SK-N-SH treated with all-trans-retinoic acid at 6 μM for 48 hours (cell line): ENCODE results near the gene EIF3I.

Experiments used
- ATAC-seq: fragments of 200-7000 bp; cut with Tn5 transposase; 3 replicates; pipeline ENCODE4 v1.9.1; 2020; ENCODE audit warnings: mild to moderate bottlenecking, moderate library complexity
- ARNTL ChIP-seq: fragments of 450-650 bp; formaldehyde crosslinking; IDR thresholded peaks from 2 replicates; pipeline ENCODE4 v1.5.0; 2020; ENCODE audit warnings: low read depth, mild to moderate bottlenecking, moderate library complexity, borderline replicate concordance
- CSDC2 ChIP-seq: fragments of 250-450 bp; sonication (Bioruptor Pico); IDR thresholded peaks from 2 replicates; pipeline ENCODE4 v1.5.0; 2020; ENCODE audit warnings: mild to moderate bottlenecking, moderate library complexity
- CSRNP3 ChIP-seq: fragments of 250-450 bp; sonication (Bioruptor Pico); IDR thresholded peaks from 2 replicates; pipeline ENCODE4 v1.5.1; 2021; ENCODE audit warnings: mild to moderate bottlenecking, moderate library complexity
- ESRRG ChIP-seq: fragments of 250-450 bp; sonication (Bioruptor Pico); IDR thresholded peaks from 2 replicates; pipeline ENCODE4 v1.6.1; 2021; ENCODE audit warnings: mild to moderate bottlenecking
- GLIS3 ChIP-seq: fragments of 250-450 bp; sonication (Bioruptor Pico); IDR thresholded peaks from 2 replicates; pipeline ENCODE4 v1.5.0; 2020; ENCODE audit warnings: mild to moderate bottlenecking, moderate library complexity
- ISL1 ChIP-seq: fragments of 250-450 bp; sonication (Bioruptor Pico); IDR thresholded peaks from 2 replicates; pipeline ENCODE4 v2.1.2; 2022; ENCODE audit warnings: mild to moderate bottlenecking, moderate library complexity
- OSR1 ChIP-seq: fragments of 250-450 bp; sonication (Bioruptor Pico); IDR thresholded peaks from 2 replicates; pipeline ENCODE4 v1.8.0; 2022; ENCODE audit warnings: moderate library complexity, mild to moderate bottlenecking, inconsistent platforms
- PATZ1 ChIP-seq: fragments of 250-450 bp; sonication (Bioruptor Pico); IDR thresholded peaks from 2 replicates; pipeline ENCODE4 v1.8.0; 2020; ENCODE audit warnings: mild to moderate bottlenecking, moderate library complexity, borderline replicate concordance
- POU6F1 ChIP-seq: fragments of 250-450 bp; sonication (Bioruptor Pico); IDR thresholded peaks from 2 replicates; pipeline ENCODE4 v1.8.0; 2021; ENCODE audit warnings: low read depth, mild to moderate bottlenecking, moderate library complexity, borderline replicate concordance
- PPARA ChIP-seq: fragments of 250-450 bp; sonication (Bioruptor Pico); IDR thresholded peaks from 2 replicates; pipeline ENCODE4 v1.5.0; 2020; ENCODE audit warnings: mild to moderate bottlenecking, borderline replicate concordance
- RARB ChIP-seq: fragments of 250-450 bp; sonication (Bioruptor Pico); IDR thresholded peaks from 2 replicates; pipeline ENCODE4 v1.8.0; 2021; ENCODE audit warnings: mild to moderate bottlenecking, moderate library complexity
- TCF4 ChIP-seq: fragments of 250-450 bp; sonication (Bioruptor Pico); IDR thresholded peaks from 2 replicates; pipeline ENCODE4 v1.8.0; 2021; ENCODE audit warnings: mild to moderate bottlenecking, moderate library complexity, borderline replicate concordance
- TOX ChIP-seq: fragments of 250-450 bp; sonication (Bioruptor Pico); IDR thresholded peaks from 2 replicates; pipeline ENCODE4 v1.8.0; 2021; ENCODE audit warnings: mild to moderate bottlenecking, moderate library complexity, borderline replicate concordance
- TSHZ2 ChIP-seq: fragments of 250-450 bp; sonication (Bioruptor Pico); IDR thresholded peaks from 2 replicates; pipeline ENCODE4 v1.5.0; 2020; ENCODE audit warnings: mild to moderate bottlenecking, moderate library complexity
- ZC3H10 ChIP-seq: fragments of 250-450 bp; sonication (Bioruptor Pico); IDR thresholded peaks from 2 replicates; pipeline ENCODE4 v1.5.1; 2021; ENCODE audit warnings: mild to moderate bottlenecking, moderate library complexity
- ZFP3 ChIP-seq: fragments of 250-450 bp; sonication (Bioruptor Pico); IDR thresholded peaks from 2 replicates; pipeline ENCODE4 v1.5.0; 2020; ENCODE audit warnings: mild to moderate bottlenecking, moderate library complexity
- ZNF70 ChIP-seq: fragments of 450-650 bp; formaldehyde crosslinking; IDR thresholded peaks from 2 replicates; pipeline ENCODE4 v1.5.0; 2020; ENCODE audit warnings: mild to moderate bottlenecking, moderate library complexity
- ZNF8 ChIP-seq: fragments of 450-650 bp; formaldehyde crosslinking; IDR thresholded peaks from 2 replicates; pipeline ENCODE4 v1.5.0; 2020; ENCODE audit warnings: mild to moderate bottlenecking, moderate library complexity
- TF ChIP-seq, protein P1 (sequence below): fragments of 250-450 bp; sonication (Bioruptor Pico); IDR thresholded peaks from 2 replicates; pipeline ENCODE4 v1.5.1; 2020; ENCODE audit warnings: low read depth, mild to moderate bottlenecking, moderate library complexity

Gene EIF3I

DNA sequence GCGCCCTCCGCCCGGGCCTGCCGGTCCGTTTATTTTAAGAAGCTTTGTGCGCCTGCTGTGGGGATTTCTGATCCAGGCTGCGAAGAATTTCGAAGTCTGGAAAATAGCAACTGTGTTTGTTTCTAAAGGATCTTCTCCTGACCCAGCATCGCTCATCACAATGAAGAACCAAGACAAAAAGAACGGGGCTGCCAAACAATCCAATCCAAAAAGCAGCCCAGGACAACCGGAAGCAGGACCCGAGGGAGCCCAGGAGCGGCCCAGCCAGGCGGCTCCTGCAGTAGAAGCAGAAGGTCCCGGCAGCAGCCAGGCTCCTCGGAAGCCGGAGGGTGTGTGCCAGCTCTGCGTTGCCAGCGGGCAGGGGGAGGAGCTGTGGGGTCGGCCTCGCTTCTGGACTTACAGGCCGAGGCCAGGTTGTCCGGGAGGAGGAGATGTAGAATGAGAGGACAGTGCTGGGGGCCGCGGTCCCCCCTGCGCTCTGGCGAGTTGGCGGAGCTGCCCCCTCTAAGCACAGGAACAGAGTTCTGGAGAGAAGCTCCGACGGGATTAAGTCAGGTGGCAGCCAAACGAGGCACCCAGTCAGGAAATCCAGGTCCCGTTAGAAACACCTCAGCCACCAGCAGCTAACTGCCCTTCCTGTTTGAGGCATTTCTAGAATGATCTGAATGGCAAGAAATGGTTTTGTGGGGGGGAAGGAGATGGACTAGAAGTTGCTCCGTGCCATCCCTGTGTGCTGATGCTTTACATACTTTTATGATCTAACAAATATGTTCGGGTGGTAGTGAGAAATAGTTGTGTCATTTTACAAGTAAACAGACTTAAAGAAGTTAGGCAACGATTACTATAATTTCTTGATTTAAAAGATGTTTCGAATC, 41.8 kb upstream of the EIF3I start:
- TF ChIP-seq ZC3H10 (CRISPR knock-in tag) (no peak), ESRRG (CRISPR knock-in tag) (no peak), ZFP3 (CRISPR knock-in tag) (no peak), PATZ1 (CRISPR knock-in tag) (no peak), POU6F1 (no peak), TOX (CRISPR knock-in tag) (no peak), OSR1 (CRISPR knock-in tag) (no peak), TCF4 (CRISPR knock-in tag) (no peak)
- ATAC-seq = peak; percentile 65

GRCh38 chr1:32181065-32181464, 41.1 kb upstream of the EIF3I start:
- TF ChIP-seq POU6F1 (no peak), RARB (CRISPR knock-in tag) (no peak), ZNF70 (CRISPR knock-in tag) (no peak), ISL1 (CRISPR knock-in tag) (no peak), GLIS3 (CRISPR knock-in tag) (no peak), ZNF8 (CRISPR knock-in tag) (no peak), ZFP3 (CRISPR knock-in tag) (no peak), CSRNP3 (CRISPR knock-in tag) (no peak), PPARA (no peak), TSHZ2 (CRISPR knock-in tag) (no peak), CSDC2 (no peak), OSR1 (CRISPR knock-in tag) (no peak), ARNTL (CRISPR knock-in tag) (no peak), ESRRG (CRISPR knock-in tag) (no peak), TOX (CRISPR knock-in tag) (no peak), TCF4 (CRISPR knock-in tag) (no peak), ZC3H10 (CRISPR knock-in tag) (no peak)
- TF ChIP-seq, protein P1, sequence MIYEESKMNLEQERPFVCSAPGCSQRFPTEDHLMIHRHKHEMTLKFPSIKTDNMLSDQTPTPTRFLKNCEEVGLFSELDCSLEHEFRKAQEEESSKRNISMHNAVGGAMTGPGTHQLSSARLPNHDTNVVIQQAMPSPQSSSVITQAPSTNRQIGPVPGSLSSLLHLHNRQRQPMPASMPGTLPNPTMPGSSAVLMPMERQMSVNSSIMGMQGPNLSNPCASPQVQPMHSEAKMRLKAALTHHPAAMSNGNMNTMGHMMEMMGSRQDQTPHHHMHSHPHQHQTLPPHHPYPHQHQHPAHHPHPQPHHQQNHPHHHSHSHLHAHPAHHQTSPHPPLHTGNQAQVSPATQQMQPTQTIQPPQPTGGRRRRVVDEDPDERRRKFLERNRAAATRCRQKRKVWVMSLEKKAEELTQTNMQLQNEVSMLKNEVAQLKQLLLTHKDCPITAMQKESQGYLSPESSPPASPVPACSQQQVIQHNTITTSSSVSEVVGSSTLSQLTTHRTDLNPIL (CRISPR knock-in tag) = no peak
- ATAC-seq = no peak
